Glutamatergic neuron (in vitro differentiated cells): Measurements from ENCODE around the gene THSD7A. TPM values are rescaled to one million over a fixed set of nuclear protein-coding genes. Genes with fewer than 3 reads are reported as not detected.

Experiments used
- DNase-seq: peaks from one replicate; pipeline ENCODE4 v3.0.0; 2022
- H3K27ac Mint-ChIP-seq: one replicate; pipeline ENCODE4 v1.8.0; 2020; ENCODE audit warnings: mild to moderate bottlenecking, mixed read lengths, inconsistent platforms; ENCODE audit not compliant: unreplicated experiment
- H3K27me3 Mint-ChIP-seq: one replicate; pipeline ENCODE4 v1.8.0; 2020; ENCODE audit warnings: mild to moderate bottlenecking, moderate library complexity, mixed read lengths, inconsistent platforms; ENCODE audit not compliant: unreplicated experiment
- H3K36me3 Mint-ChIP-seq: one replicate; pipeline ENCODE4 v1.8.0; 2020; ENCODE audit warnings: mild to moderate bottlenecking, mixed read lengths, inconsistent platforms; ENCODE audit not compliant: unreplicated experiment
- H3K4me1 Mint-ChIP-seq: one replicate; pipeline ENCODE4 v1.8.0; 2020; ENCODE audit warnings: mild to moderate bottlenecking, low read depth, mixed read lengths, inconsistent platforms; ENCODE audit not compliant: unreplicated experiment
- H3K4me3 Mint-ChIP-seq: one replicate; pipeline ENCODE4 v1.8.0; 2020; ENCODE audit warnings: mild to moderate bottlenecking, mixed read lengths, inconsistent platforms; ENCODE audit not compliant: unreplicated experiment
- H3K9me3 Mint-ChIP-seq: one replicate; pipeline ENCODE4 v1.8.0; 2020; ENCODE audit warnings: mild to moderate bottlenecking, moderate library complexity, mixed read lengths, inconsistent platforms; ENCODE audit not compliant: unreplicated experiment
- CTCF ChIP-seq: fragments of 200-600 bp; sonication (generic); IDR thresholded peaks from one replicate; pipeline ENCODE4 v1.5.0; 2021; ENCODE audit not compliant: partially characterized antibody, unreplicated experiment
- total RNA-seq: library from RNA; stranded (reverse); fragmentation: NEBNext Ultra II Directional; extraction: Animal tissue kit (Norgen Biotek cat#: 25700); gene quantifications from one replicate; pipeline ENCODE4 v1.2.1, GENCODE V29; 2021; ENCODE audit not compliant: unreplicated experiment

THSD7A gene
- total RNA-seq, 1 donor from 2014 or later: 211 TPM

GRCh38 chr7:11437994-11438393 lies 394.0 kb downstream of the THSD7A start:
- Mint-ChIP-seq H3K27ac (peak overlapping the region; percentile 82), H3K4me1 (peaks cover 15% of the 10 kb centered on the region), H3K27me3 (peaks cover 5% of the 10 kb centered on the region), H3K4me3 (no peak overlapping the region), H3K9me3 (peaks cover 7% of the 10 kb centered on the region), H3K36me3 (peaks cover 15% of the 10 kb centered on the region)
- no peak for DNase-seq
- TF ChIP-seq CTCF: no peak

- Mint-ChIP-seq H3K4me3 (peak overlapping the region; percentile 51), H3K4me1 (peaks cover 15% of the 10 kb centered on the region), H3K9me3 (peaks cover 7% of the 10 kb centered on the region), H3K36me3 (peaks cover 15% of the 10 kb centered on the region), H3K27me3 (peaks cover 5% of the 10 kb centered on the region), H3K27ac (peak overlapping the region; percentile 82)
- DNase-seq: peak; percentile 30
- no peak for TF ChIP-seq CTCF
These were observed 395.0 kb downstream of the THSD7A start for GRCh38 chr7:11436773-11437524.

- Mint-ChIP-seq H3K4me3 (no peak overlapping the region), H3K4me1 (peaks cover 15% of the 10 kb centered on the region), H3K36me3 (peaks cover 15% of the 10 kb centered on the region), H3K9me3 (peaks cover 7% of the 10 kb centered on the region), H3K27ac (peak overlapping the region; percentile 82), H3K27me3 (peaks cover 5% of the 10 kb centered on the region)
- DNase-seq: no peak
- TF ChIP-seq CTCF: no peak
These were observed 395.7 kb downstream of the THSD7A start for GRCh38 chr7:11436316-11436715.

GRCh38 chr7:11434366-11434765 lies 397.6 kb downstream of the THSD7A start:
- Mint-ChIP-seq H3K9me3 (peaks cover 7% of the 10 kb centered on the region), H3K4me3 (no peak overlapping the region), H3K36me3 (peaks cover under 1% of the 10 kb centered on the region), H3K27me3 (peaks cover 5% of the 10 kb centered on the region), H3K4me1 (peaks cover 23% of the 10 kb centered on the region), H3K27ac (no peak overlapping the region)
- DNase-seq: no peak
- no peak for TF ChIP-seq CTCF

GRCh38 chr7:11430841-11431240 lies 401.2 kb downstream of the THSD7A start:
- Mint-ChIP-seq H3K9me3 (no peaks in the 10 kb centered on the region), H3K27me3 (peaks cover 3% of the 10 kb centered on the region), H3K27ac (no peak overlapping the region), H3K4me3 (no peak overlapping the region), H3K36me3 (no peaks in the 10 kb centered on the region), H3K4me1 (peaks cover 21% of the 10 kb centered on the region)
- no peak for TF ChIP-seq CTCF
- no peak for DNase-seq
